ENCODE results near the gene AREL1.

DNA sequence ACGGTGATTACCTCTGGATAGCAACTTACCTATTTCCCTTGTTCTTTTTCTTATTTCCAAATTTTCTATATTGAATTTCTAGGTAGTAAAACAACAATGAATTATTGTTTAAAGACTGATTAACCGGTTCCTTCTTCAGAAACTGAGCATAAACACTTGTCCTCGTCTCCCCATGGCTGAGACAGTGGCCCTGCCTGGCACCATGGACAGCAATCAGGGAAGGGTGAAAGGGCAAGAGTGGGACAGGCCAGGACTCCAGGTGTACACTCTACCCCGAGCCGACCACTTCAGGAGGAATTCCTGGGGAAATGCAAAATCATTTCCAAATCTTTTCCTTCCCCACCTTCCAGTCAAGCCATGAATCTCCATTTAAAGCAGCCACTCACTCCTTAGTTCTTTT, 52.0 kb downstream of the AREL1 start:
- TF ChIP-seq, protein P1, sequence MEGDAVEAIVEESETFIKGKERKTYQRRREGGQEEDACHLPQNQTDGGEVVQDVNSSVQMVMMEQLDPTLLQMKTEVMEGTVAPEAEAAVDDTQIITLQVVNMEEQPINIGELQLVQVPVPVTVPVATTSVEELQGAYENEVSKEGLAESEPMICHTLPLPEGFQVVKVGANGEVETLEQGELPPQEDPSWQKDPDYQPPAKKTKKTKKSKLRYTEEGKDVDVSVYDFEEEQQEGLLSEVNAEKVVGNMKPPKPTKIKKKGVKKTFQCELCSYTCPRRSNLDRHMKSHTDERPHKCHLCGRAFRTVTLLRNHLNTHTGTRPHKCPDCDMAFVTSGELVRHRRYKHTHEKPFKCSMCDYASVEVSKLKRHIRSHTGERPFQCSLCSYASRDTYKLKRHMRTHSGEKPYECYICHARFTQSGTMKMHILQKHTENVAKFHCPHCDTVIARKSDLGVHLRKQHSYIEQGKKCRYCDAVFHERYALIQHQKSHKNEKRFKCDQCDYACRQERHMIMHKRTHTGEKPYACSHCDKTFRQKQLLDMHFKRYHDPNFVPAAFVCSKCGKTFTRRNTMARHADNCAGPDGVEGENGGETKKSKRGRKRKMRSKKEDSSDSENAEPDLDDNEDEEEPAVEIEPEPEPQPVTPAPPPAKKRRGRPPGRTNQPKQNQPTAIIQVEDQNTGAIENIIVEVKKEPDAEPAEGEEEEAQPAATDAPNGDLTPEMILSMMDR (IDR thresholded peaks at IDR 0.05; ENCODE audit: insufficient read depth, low read length), result no peak
- TF ChIP-seq GABPA (IDR thresholded peaks at IDR 0.05; ENCODE audit: low read depth), result no peak
- TF ChIP-seq POLR2AphosphoS5 (IDR thresholded peaks at IDR 0.05; ENCODE audit: low read depth), result no peak
- no peak for TF ChIP-seq SPI1 (IDR thresholded peaks at IDR 0.05; ENCODE audit: borderline replicate concordance, low read depth)
